ENCODE results near the gene SIGLEC6. TPM values are rescaled to one million over a fixed set of nuclear protein-coding genes. Genes with fewer than 3 reads are reported as not detected.

SIGLEC6 gene
- total RNA-seq, 1 experiment from 2014 or later = not detected

GRCh38 chr19:51479531-51480331, 51.7 kb downstream of the SIGLEC6 start:
- ChIA-PET CTCF (no interaction called here), POLR2A (no interaction called here)
- Histone ChIP-seq H3K4me3 (ENCODE audit: low read depth in 2 of 2, low read length in 2 of 2) (no peak overlapping the region), H3K9me3 (ENCODE audit: control insufficient read depth, insufficient read depth, low read depth, low read length) (no peaks in the 10 kb centered on the region), H3K27me3 (ENCODE audit: control insufficient read depth, insufficient read depth, low read length) (no peaks in the 10 kb centered on the region), H3K27ac (ENCODE audit: low read length) (no peak overlapping the region), H3K4me1 (ENCODE audit: control insufficient read depth, insufficient read depth, low read length) (no peaks in the 10 kb centered on the region), H3K36me3 (ENCODE audit: control insufficient read depth, insufficient read depth, low read length) (no peaks in the 10 kb centered on the region)
- intact Hi-C loops (cut with micrococcal nuclease; ENCODE audit: unreplicated experiment) = no loop called here
- DNase-seq (ENCODE audit: low read depth, low spot score) = no peak
- in situ Hi-C loops (cut with HindIII; ENCODE audit: low pct_unique_long_range_greater_than_20kb, low sequenced_read_pairs) = no loop called here
- no TSS peak for BruUV-seq (replicated peaks)
- no peak for ATAC-seq
- TF ChIP-seq TCF7L2 (IDR thresholded peaks at IDR 0.05; ENCODE audit: low read depth, low read length) = no peak
- no peak for TF ChIP-seq POLR2AphosphoS5 (IDR thresholded peaks at IDR 0.05; ENCODE audit: low read depth, low read length)
- no peak for TF ChIP-seq REST (IDR thresholded peaks at IDR 0.05; ENCODE audit: insufficient read depth in 1 of 2, low read depth in 2 of 2, low read length in 1 of 2)
- TF ChIP-seq CTCF (IDR thresholded peaks at IDR 0.05) = no peak
- no peak for TF ChIP-seq SIN3A (IDR thresholded peaks at IDR 0.05; ENCODE audit: borderline replicate concordance, insufficient read depth, low read depth, low read length)

GRCh38 chr19:51478381-51479234, 52.9 kb downstream of the SIGLEC6 start, which contains the start of gene CEACAM18:
Gene CEACAM18, plus strand, starts transcription at chr19:51478539.
- no peak for TF ChIP-seq SIN3A (IDR thresholded peaks at IDR 0.05; ENCODE audit: borderline replicate concordance, insufficient read depth, low read depth, low read length)
- TF ChIP-seq REST (IDR thresholded peaks at IDR 0.05; ENCODE audit: insufficient read depth in 1 of 2, low read depth in 2 of 2, low read length in 1 of 2) = no peak
- no peak for TF ChIP-seq CTCF (IDR thresholded peaks at IDR 0.05)
- TF ChIP-seq TCF7L2 (IDR thresholded peaks at IDR 0.05; ENCODE audit: low read depth, low read length) = no peak
- TF ChIP-seq POLR2AphosphoS5 (IDR thresholded peaks at IDR 0.05; ENCODE audit: low read depth, low read length) = no peak
- no peak for DNase-seq (ENCODE audit: low read depth, low spot score)
- ChIA-PET POLR2A (no interaction called here), CTCF (interaction anchor here (1.1 kb wide), 1 partner anchor 178 kb away, joined by 3 read pairs; no protein-coding TSS in a partner anchor)
- Histone ChIP-seq H3K27me3 (ENCODE audit: control insufficient read depth, insufficient read depth, low read length) (no peaks in the 10 kb centered on the region), H3K4me3 (ENCODE audit: low read depth in 2 of 2, low read length in 2 of 2) (no peak within 1 kb of the TSS), H3K4me1 (ENCODE audit: control insufficient read depth, insufficient read depth, low read length) (no peaks in the 10 kb centered on the region), H3K9me3 (ENCODE audit: control insufficient read depth, insufficient read depth, low read depth, low read length) (no peaks in the 10 kb centered on the region), H3K27ac (ENCODE audit: low read length) (no peak within 1 kb of the TSS), H3K36me3 (ENCODE audit: control insufficient read depth, insufficient read depth, low read length) (no peaks in the 10 kb centered on the region)
- no TSS peak for BruUV-seq (replicated peaks)
- ATAC-seq = no peak
- in situ Hi-C loops (cut with HindIII; ENCODE audit: low pct_unique_long_range_greater_than_20kb, low sequenced_read_pairs) = no loop called here
- intact Hi-C loops (cut with micrococcal nuclease; ENCODE audit: unreplicated experiment) = no loop called here

Measured in Panc1 (cell line).